Cardiac fibroblast (primary cell): ENCODE data around the gene NEFH.

Source experiments
- DNase-seq, 2 donors: peaks; one replicate each; pipeline versions ENCODE4 v3.0.0 to v3.0.0-alpha.2; 2010; ENCODE audit warnings: low read depth in 2 of 2
- H3K4me3 ChIP-seq, 2 donors: replicated peaks in 1 of 2; 1 replicate in 1 of 2; 2 replicates in 1 of 2; pipeline ENCODE4 v1.5.1; 2011; ENCODE audit warnings: low read depth in 2 of 2, low read length in 2 of 2, mild to moderate bottlenecking in 2 of 2, moderate library complexity in 1 of 2
- TF ChIP-seq, protein P1 (sequence below): IDR thresholded peaks from one replicate; pipeline ENCODE4 v1.5.1; 2011; ENCODE audit warnings: low read depth, mild to moderate bottlenecking, low read length, inconsistent platforms

Gene NEFH

DNA sequence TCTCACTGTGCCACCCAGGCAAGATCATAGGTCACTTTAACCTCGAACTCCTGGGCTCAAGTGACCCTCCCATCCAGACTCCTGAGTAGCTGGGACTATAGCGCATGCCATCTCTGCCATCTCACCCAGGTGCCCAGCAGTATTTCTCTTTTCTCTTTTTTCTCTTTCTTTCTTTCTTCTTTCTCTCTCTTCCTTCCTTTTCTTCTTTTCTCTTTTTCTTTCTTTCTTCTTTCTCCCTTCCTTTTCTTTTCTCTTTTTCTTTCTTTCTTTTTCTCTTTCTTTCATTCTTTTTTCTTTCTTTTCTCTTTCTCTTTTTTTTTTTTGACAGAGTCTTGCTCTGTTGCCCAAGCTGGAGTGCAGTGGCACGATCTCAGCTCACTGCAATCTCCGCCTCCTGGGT is 28.2 kb upstream of the NEFH start:
- no peak for DNase-seq
- H3K4me3 ChIP-seq, result no peak overlapping the region
- TF ChIP-seq, protein P1, sequence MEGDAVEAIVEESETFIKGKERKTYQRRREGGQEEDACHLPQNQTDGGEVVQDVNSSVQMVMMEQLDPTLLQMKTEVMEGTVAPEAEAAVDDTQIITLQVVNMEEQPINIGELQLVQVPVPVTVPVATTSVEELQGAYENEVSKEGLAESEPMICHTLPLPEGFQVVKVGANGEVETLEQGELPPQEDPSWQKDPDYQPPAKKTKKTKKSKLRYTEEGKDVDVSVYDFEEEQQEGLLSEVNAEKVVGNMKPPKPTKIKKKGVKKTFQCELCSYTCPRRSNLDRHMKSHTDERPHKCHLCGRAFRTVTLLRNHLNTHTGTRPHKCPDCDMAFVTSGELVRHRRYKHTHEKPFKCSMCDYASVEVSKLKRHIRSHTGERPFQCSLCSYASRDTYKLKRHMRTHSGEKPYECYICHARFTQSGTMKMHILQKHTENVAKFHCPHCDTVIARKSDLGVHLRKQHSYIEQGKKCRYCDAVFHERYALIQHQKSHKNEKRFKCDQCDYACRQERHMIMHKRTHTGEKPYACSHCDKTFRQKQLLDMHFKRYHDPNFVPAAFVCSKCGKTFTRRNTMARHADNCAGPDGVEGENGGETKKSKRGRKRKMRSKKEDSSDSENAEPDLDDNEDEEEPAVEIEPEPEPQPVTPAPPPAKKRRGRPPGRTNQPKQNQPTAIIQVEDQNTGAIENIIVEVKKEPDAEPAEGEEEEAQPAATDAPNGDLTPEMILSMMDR, result no peak

DNA sequence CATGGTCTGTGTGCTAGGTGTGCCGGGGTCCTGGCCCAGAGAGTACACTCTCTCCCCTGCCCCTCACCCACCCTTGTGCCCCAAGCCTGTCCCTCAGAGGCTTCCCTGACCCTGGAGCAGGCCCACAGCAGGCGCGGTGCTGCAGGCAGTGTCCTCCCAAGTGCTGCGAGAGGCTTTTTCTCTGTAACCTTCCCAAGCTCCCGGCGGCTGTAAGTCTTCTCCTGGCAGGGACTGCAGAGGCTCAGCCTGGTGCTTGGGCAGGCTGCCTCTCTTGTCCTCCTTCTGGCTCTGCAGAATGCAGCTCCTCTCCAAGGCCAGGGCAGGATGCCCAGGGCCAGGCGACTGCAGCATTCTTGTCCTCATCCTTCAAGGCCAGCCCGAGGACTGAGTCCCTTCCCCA is 25.7 kb upstream of the NEFH start:
- no peak overlapping the region for H3K4me3 ChIP-seq
- TF ChIP-seq, protein P1, result no peak
- no peak for DNase-seq

DNA sequence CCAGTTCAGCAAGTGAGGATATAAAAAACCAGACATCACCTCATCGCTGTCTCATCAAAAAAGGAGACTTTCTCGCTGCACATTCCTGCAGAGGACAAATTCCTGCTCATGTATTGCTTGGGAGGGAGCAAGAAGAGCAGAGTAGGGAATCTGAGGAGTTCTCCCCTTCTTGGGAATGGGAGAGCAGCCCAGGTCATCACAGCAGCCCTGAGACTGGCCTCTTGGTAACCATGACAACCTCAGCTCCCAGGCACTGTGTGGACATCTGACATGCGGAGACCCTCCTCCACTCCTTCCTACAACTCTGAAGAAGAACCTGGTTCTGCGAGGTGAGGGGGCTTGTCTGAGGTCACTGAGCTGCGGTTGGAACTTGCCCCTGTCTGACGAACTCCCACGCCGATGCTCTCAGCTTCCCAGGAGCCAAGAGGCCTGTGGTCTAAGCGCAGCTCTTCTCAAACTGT is 23.8 kb upstream of the NEFH start:
- no peak overlapping the region for H3K4me3 ChIP-seq
- TF ChIP-seq, protein P1, result no peak
- DNase-seq, result peak in 1 of 2 donors; percentile 56

DNA sequence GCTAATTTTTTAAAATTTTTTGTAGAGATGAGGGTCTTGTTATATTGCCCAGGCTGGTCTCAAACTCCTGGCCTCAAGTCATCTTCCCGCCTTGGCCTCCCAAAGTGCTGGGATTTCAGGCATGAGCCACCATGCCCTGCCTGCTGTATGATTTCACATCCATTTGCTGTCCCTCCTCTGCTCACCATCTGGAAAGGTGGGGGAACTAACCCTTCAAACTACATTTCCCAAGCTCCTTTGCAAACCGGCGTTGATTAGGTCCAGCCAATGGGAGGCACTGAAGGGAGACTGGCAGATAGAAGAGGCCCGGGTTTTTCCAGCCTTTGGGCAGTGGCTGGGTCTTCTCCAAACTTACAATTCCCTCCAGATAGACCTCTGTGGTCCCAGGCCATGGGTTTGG is 22.3 kb upstream of the NEFH start:
- DNase-seq, result peak; percentile 43 to 59
- TF ChIP-seq, protein P1, result no peak
- no peak overlapping the region for H3K4me3 ChIP-seq

DNA sequence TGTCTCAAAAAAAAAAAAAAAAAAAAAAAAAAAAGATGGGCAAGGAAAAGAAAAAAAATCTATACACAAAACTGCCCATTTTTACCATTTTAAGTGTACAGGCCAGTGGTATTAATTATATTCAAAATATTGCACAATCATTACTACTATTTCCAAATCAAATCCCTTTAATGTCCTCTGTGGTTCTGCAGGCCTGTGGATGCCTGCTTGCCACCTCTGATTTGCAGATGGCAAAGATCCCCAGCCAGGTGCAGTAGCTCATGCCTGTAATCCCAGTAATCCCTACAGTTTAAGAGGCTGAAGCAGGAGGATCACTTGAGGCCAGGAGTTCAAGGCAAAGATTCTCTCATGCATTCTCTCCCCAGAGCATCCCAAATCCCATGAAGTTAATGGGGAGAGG is 21.5 kb upstream of the NEFH start:
- TF ChIP-seq, protein P1, result no peak
- no peak for DNase-seq
- H3K4me3 ChIP-seq, result no peak overlapping the region

DNA sequence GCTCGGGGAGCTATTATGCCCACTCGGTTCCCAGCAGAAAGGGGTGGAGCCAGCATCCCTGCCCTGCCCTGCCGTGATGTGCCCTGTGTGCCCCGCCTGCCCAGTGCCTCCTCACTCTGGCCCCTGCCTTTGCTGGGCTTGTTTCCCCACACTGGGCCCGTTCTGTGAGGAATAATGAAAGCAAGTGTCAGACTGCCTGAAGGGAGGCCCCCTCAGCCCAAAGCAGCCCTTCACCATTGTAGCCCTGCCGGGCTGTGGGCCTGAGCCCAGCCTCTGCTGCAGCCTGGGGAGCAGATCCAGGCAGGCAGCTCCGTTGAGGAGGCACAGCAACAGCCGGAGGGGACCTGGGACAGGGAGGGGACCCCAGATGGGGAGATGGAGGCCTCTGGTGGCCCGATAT is 20.2 kb upstream of the NEFH start:
- no peak overlapping the region for H3K4me3 ChIP-seq

DNA sequence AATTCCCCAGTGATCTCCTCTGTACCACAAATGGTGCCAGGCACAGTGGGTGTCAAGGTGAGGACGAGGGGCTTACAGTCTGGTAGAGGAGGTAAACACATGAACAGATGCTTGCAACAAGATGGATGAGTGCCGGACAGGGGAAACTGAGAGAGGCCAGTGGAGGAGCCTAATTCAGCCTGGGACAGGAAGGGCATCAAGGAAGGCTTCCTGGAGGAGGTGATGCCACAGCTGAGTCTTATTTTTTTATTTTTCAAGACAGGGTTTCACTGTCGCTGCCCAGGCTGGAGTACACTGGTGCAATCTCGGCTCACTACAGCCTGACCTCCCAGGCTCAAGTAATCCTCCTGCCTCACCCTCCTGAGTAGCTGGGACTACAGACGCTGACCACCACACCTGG is 18.8 kb upstream of the NEFH start:
- no peak overlapping the region for H3K4me3 ChIP-seq
- TF ChIP-seq, protein P1, result no peak
- no peak for DNase-seq

More for the DNA sequence above, 20.2 kb upstream of the NEFH start:
- no peak for DNase-seq
- TF ChIP-seq, protein P1, result no peak
